ENCODE measurements around the gene GPC6.

DNA sequence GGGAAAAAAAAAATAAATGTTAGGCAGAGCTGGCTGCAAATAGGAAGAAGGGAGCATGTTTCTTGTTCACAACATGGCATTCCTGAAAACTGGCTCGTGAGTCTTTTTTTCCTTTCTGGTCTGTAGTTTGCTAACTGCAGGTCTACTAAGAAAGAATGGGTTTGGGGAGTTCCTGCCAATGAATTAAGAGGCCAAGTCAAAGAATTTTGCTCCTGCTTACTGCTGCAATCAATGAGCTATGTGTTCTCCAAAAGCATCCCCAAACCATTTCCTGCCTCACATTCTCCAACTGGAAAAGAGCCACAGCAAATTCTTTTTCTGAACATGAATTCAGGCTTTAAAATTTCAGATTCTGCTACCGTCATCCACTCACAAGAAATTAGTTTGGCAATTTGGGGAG, 1164.3 kb downstream of the GPC6 start:
- no peak for TF ChIP-seq EP300 (IDR thresholded peaks at IDR 0.05)
- TF ChIP-seq, protein P1, sequence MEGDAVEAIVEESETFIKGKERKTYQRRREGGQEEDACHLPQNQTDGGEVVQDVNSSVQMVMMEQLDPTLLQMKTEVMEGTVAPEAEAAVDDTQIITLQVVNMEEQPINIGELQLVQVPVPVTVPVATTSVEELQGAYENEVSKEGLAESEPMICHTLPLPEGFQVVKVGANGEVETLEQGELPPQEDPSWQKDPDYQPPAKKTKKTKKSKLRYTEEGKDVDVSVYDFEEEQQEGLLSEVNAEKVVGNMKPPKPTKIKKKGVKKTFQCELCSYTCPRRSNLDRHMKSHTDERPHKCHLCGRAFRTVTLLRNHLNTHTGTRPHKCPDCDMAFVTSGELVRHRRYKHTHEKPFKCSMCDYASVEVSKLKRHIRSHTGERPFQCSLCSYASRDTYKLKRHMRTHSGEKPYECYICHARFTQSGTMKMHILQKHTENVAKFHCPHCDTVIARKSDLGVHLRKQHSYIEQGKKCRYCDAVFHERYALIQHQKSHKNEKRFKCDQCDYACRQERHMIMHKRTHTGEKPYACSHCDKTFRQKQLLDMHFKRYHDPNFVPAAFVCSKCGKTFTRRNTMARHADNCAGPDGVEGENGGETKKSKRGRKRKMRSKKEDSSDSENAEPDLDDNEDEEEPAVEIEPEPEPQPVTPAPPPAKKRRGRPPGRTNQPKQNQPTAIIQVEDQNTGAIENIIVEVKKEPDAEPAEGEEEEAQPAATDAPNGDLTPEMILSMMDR (IDR thresholded peaks at IDR 0.05) = no peak
